Nephron progenitor cell (in vitro differentiated cells): ENCODE data around the gene SRCIN1.
A peak's percentile ranks its signal among the peaks of the same experiment; 100 is the strongest.

Experiments used
- DNase-seq: peaks from one replicate; pipeline ENCODE4 v3.0.0; 2021
- H3K27ac Mint-ChIP-seq: 2 replicates; pipeline ENCODE4 v1.8.0; 2021; ENCODE audit warnings: mild to moderate bottlenecking, moderate library complexity, mixed read lengths
- H3K27me3 Mint-ChIP-seq: 2 replicates; pipeline ENCODE4 v1.8.0; 2021; ENCODE audit warnings: mild to moderate bottlenecking, low read depth, mixed read lengths; ENCODE audit not compliant: poor library complexity
- H3K36me3 Mint-ChIP-seq: 2 replicates; pipeline ENCODE4 v1.8.0; 2021; ENCODE audit warnings: low read depth, mixed read lengths
- H3K4me1 Mint-ChIP-seq: 2 replicates; pipeline ENCODE4 v1.8.0; 2021; ENCODE audit warnings: mixed read lengths
- H3K4me3 Mint-ChIP-seq: 2 replicates; pipeline ENCODE4 v1.8.0; 2021; ENCODE audit warnings: mild to moderate bottlenecking, moderate library complexity, mixed read lengths
- H3K9me3 Mint-ChIP-seq: 2 replicates; pipeline ENCODE4 v1.8.0; 2021; ENCODE audit warnings: mild to moderate bottlenecking, moderate library complexity, mixed read lengths
- CTCF ChIP-seq: fragments of 200-600 bp; sonication (generic); IDR thresholded peaks from 2 replicates; pipeline ENCODE4 v1.5.0; 2021; ENCODE audit warnings: antibody characterized with exemption

Gene SRCIN1

GRCh38 chr17:38541281-38541680 lies 64.5 kb downstream of the SRCIN1 start:
- Mint-ChIP-seq H3K4me1 (peaks cover 31% of the 10 kb centered on the region), H3K27ac (no peak overlapping the region)

DNA sequence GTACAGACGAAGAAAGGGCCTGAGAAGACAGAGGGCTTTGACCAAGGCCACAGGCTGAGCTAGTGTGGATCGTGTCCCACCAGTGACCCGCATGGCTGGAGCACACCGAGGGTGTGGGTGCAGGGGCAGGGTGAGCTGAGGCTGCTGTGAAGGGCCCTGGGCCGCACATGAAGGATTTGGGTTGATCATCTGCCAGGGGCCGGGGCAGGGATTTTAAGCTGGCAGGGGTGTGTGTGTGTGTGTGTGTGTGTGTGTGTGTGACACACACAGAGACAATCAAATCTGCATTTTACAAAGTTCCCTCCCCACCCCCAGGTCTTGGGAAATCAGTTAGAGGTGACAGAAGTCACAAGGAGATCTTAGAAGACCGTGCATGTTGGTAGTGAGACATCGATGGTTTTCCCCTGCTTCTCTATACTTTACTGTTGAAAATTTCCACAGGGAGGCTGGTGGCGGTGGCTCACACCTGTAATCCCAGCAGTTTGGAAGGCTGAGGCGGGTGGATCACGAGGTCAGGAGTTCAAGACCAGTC lies 65.2 kb downstream of the SRCIN1 start:
- Mint-ChIP-seq H3K27ac (no peak overlapping the region), H3K4me3 (no peak overlapping the region), H3K36me3 (no peaks in the 10 kb centered on the region), H3K27me3 (peaks cover 16% of the 10 kb centered on the region), H3K9me3 (no peaks in the 10 kb centered on the region), H3K4me1 (peaks cover 38% of the 10 kb centered on the region)
- no peak for DNase-seq
- no peak for TF ChIP-seq CTCF

More at GRCh38 chr17:38541281-38541680, 64.5 kb downstream of the SRCIN1 start:
- H3K27me3 Mint-ChIP-seq, result peaks cover 12% of the 10 kb centered on the region
- no peaks in the 10 kb centered on the region for H3K9me3 Mint-ChIP-seq
- DNase-seq, result no peak
- no peaks in the 10 kb centered on the region for H3K36me3 Mint-ChIP-seq
- H3K4me3 Mint-ChIP-seq, result no peak overlapping the region
- no peak for TF ChIP-seq CTCF

- Mint-ChIP-seq H3K27me3 (peaks cover 16% of the 10 kb centered on the region), H3K36me3 (no peaks in the 10 kb centered on the region), H3K4me1 (peaks cover 45% of the 10 kb centered on the region), H3K9me3 (no peaks in the 10 kb centered on the region), H3K27ac (no peak overlapping the region), H3K4me3 (no peak overlapping the region)
- DNase-seq, result no peak
- TF ChIP-seq CTCF, result no peak
These were observed 66.4 kb downstream of the SRCIN1 start for GRCh38 chr17:38539386-38539785.

DNA sequence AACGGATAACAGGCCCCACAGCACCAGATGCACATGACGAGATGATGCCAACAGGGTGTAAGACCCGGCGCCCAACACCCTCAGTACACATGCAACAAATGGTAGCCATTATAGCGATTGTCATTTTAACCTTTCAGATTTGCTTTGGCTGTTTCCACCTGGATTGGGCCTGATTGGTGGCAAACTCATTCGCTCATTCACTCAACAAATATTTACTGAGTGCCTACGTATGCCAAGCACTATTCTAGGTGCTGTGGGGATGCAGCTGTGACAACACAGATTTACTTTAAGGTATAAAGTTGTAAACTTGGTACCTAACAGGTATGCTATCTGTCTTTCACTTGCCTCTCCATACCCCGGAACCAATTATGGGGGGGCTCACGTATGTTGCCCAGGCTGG lies 66.8 kb downstream of the SRCIN1 start:
- Mint-ChIP-seq H3K27ac (no peak overlapping the region), H3K9me3 (no peaks in the 10 kb centered on the region), H3K36me3 (no peaks in the 10 kb centered on the region), H3K27me3 (peaks cover 16% of the 10 kb centered on the region), H3K4me3 (no peak overlapping the region), H3K4me1 (peaks cover 50% of the 10 kb centered on the region)
- DNase-seq, result no peak
- no peak for TF ChIP-seq CTCF

DNA sequence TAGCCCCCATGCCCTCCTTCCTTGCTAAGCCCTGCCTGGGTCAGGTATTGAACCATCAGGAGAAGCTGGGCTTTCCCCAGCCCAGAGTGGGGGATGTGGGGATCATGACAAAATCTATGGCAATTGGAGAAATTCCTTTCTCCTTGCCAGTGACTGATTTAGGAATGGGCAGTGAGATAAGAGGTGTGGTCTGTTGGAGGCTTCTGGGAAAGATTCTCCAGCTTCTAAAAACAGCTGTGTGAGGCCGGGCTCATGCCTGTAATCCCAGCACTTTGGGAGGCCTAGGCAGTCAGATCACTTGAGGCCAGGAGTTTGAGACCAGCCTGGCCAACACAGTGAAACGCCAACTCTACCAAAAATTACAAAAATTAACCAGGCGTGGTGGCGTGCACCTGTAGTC lies 69.1 kb downstream of the SRCIN1 start:
- peaks cover 13% of the 10 kb centered on the region for H3K27me3 Mint-ChIP-seq
- no peak overlapping the region for H3K27ac Mint-ChIP-seq
- TF ChIP-seq CTCF, result no peak
- H3K4me1 Mint-ChIP-seq, result peaks cover 57% of the 10 kb centered on the region
- no peaks in the 10 kb centered on the region for H3K9me3 Mint-ChIP-seq
- no peak overlapping the region for H3K4me3 Mint-ChIP-seq
- DNase-seq, result no peak
- H3K36me3 Mint-ChIP-seq, result no peaks in the 10 kb centered on the region

- Mint-ChIP-seq H3K36me3 (no peaks in the 10 kb centered on the region), H3K4me3 (peak overlapping the region; percentile 35), H3K27me3 (peaks cover 13% of the 10 kb centered on the region), H3K9me3 (no peaks in the 10 kb centered on the region), H3K4me1 (peaks cover 61% of the 10 kb centered on the region), H3K27ac (peak overlapping the region; percentile 66)
- DNase-seq, result no peak
- no peak for TF ChIP-seq CTCF
These were observed 69.9 kb downstream of the SRCIN1 start for GRCh38 chr17:38535886-38536285.
